Breast epithelium (tissue), 4 donors: Measurements from ENCODE around the gene MRPL47. TPM values are rescaled to one million over a fixed set of nuclear protein-coding genes. Genes with fewer than 3 reads are reported as not detected.

Source experiments
- DNase-seq, 2 donors: peaks; one replicate each; pipeline ENCODE4 v3.0.0-alpha.2; 2019; ENCODE audit warnings: low spot score in 2 of 2
- H3K27ac ChIP-seq, 2 donors: fragments of 200-600 bp; sonication (generic) in 1 of 2; one replicate each; pipeline ENCODE4 v1.5.1; 2016 to 2019; ENCODE audit warnings: mild to moderate bottlenecking in 1 of 2
- H3K27me3 ChIP-seq, 2 donors: fragments of 200-600 bp; sonication (generic) in 1 of 2; one replicate each; pipeline versions ENCODE4 v1.5.1 to v1.6.0; 2017 to 2019; ENCODE audit warnings: control low read depth in 1 of 2, mild to moderate bottlenecking in 1 of 2
- H3K36me3 ChIP-seq: fragments of 200-600 bp; one replicate; pipeline ENCODE4 v1.5.1; 2019
- H3K4me1 ChIP-seq, 2 donors: fragments of 200-600 bp; sonication (generic); one replicate each; pipeline ENCODE4 v1.5.1; 2016 to 2019; ENCODE audit warnings: control low read depth in 1 of 2
- H3K4me3 ChIP-seq, 3 donors: fragments of 200-600 bp; sonication (generic); 1 replicate in 2 of 3; 2 replicates in 1 of 3; pipeline ENCODE4 v1.5.1; 2016 to 2019; ENCODE audit warnings: mild to moderate bottlenecking in 3 of 3, moderate library complexity in 2 of 3
- H3K9me3 ChIP-seq, 2 donors: fragments of 200-600 bp; sonication (generic) in 1 of 2; one replicate each; pipeline ENCODE4 v1.5.1; 2016 to 2019; ENCODE audit warnings: control low read depth in 1 of 2
- POLR2A ChIP-seq: fragments of 450-650 bp; IDR thresholded peaks from one replicate; pipeline ENCODE4 v1.6.1; 2016; ENCODE audit warnings: antibody characterized with exemption, mild to moderate bottlenecking, moderate library complexity
- POLR2AphosphoS5 ChIP-seq, 3 donors: sonication (generic); formaldehyde crosslinking; IDR thresholded peaks; one replicate each; pipeline ENCODE4 v1.6.1; 2017; ENCODE audit warnings: antibody characterized with exemption in 3 of 3
- intact Hi-C: fragments of 100-400 bp; cut with DNase I; formaldehyde crosslinking; loops from one replicate; pipeline ENCODE4 v1.15.1; 2023; ENCODE audit warnings: low total_unique reads
- total RNA-seq, 3 donors: library from RNA; depleted of rRNA; stranded (reverse); fragments of >200 nt; gene quantifications; one replicate each; pipeline ENCODE4 v1.1.0, GENCODE V29; 2016
- TF ChIP-seq, protein P1 (sequence below), 3 donors: fragments of 450-650 bp; IDR thresholded peaks; one replicate each; pipeline ENCODE4 v1.5.1; 2016 to 2017; ENCODE audit warnings: antibody characterized with exemption in 3 of 3, mild to moderate bottlenecking in 3 of 3, moderate library complexity in 3 of 3

MRPL47 gene
- total RNA-seq, 3 donors from 2014 or later, result 21.4 to 28.5 (median 23.4) TPM

DNA sequence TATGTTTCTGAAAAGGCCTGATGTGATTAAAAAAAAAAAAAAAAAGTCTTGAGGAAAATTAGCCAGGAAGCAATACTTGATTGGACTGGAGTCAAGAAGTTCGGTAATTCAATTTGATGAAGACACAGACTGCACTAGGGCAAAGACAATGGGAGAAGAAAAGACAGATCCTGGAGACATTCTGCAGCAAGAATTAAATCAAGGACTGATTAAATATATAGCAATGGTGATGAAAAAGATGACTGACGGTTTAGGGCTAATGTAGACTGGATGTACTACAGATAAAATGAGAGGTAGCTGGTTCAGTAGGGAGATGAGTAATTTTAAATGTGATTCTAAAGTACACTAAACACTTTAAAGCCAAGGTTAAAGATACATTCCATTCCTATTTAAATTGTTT is 13.8 kb downstream of the MRPL47 start:
- no peak overlapping the region for H3K27ac ChIP-seq
- no peak overlapping the region for H3K4me3 ChIP-seq
- intact Hi-C loops, result no loop called here
- no peak for DNase-seq
- H3K4me1 ChIP-seq, result no peaks in the 10 kb centered on the region
- no peaks in the 10 kb centered on the region for H3K9me3 ChIP-seq
- H3K36me3 ChIP-seq, result peaks cover 12% of the 10 kb centered on the region
- no peaks in the 10 kb centered on the region for H3K27me3 ChIP-seq
- TF ChIP-seq POLR2A, result no peak
- TF ChIP-seq, protein P1, sequence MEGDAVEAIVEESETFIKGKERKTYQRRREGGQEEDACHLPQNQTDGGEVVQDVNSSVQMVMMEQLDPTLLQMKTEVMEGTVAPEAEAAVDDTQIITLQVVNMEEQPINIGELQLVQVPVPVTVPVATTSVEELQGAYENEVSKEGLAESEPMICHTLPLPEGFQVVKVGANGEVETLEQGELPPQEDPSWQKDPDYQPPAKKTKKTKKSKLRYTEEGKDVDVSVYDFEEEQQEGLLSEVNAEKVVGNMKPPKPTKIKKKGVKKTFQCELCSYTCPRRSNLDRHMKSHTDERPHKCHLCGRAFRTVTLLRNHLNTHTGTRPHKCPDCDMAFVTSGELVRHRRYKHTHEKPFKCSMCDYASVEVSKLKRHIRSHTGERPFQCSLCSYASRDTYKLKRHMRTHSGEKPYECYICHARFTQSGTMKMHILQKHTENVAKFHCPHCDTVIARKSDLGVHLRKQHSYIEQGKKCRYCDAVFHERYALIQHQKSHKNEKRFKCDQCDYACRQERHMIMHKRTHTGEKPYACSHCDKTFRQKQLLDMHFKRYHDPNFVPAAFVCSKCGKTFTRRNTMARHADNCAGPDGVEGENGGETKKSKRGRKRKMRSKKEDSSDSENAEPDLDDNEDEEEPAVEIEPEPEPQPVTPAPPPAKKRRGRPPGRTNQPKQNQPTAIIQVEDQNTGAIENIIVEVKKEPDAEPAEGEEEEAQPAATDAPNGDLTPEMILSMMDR (IDR thresholded peaks at IDR 0.05), result no peak
- TF ChIP-seq POLR2AphosphoS5 (IDR thresholded peaks at IDR 0.05), result no peak

DNA sequence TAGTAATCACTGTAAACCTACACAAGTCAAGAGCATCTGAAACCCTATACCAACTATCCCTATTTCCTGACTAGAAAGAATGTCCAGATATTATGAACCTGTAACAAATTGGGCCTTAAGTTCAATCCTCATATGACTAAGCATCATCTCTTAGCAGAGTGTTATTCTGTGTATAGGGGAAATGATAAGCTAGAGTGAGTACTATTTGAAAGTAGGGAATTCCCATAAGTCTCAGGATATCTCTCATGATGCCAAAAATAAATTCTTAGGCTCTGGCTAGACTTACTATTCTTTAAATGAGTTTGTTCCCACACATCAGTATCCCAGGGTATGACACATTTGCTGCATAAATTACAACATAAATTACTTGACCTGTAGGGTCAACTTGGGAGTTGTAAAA is 15.3 kb downstream of the MRPL47 start:
- intact Hi-C loops, result no loop called here
- no peak overlapping the region for H3K27ac ChIP-seq
- DNase-seq, result no peak
- H3K27me3 ChIP-seq, result no peaks in the 10 kb centered on the region
- H3K4me3 ChIP-seq, result no peak overlapping the region
- H3K9me3 ChIP-seq, result no peaks in the 10 kb centered on the region
- TF ChIP-seq, protein P1 (IDR thresholded peaks at IDR 0.05), result no peak
- TF ChIP-seq POLR2AphosphoS5 (IDR thresholded peaks at IDR 0.05), result no peak
- no peak for TF ChIP-seq POLR2A
- no peaks in the 10 kb centered on the region for H3K4me1 ChIP-seq
- H3K36me3 ChIP-seq, result peaks cover 12% of the 10 kb centered on the region

DNA sequence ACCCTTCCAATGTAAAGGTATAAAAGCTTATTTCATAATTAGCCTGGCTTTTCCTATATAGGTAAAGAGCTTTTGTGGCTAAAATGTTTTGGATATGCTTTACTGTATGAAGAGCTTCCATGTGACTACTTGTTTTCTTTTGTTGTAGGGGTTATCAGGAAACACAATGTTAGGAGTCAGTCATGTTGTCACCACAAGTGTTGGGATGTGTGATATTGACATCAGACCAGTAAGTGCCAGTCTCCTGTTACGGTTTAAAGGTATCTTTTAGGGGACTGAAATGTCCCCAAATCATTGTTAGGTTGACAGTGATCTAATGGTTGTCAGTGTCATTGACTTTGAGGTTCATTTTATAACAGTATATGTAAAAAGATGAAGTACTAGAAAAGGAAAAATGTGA is 23.4 kb downstream of the MRPL47 start:
- Histone ChIP-seq H3K27ac (no peak overlapping the region), H3K27me3 (no peaks in the 10 kb centered on the region), H3K4me3 (no peak overlapping the region), H3K4me1 (no peaks in the 10 kb centered on the region), H3K36me3 (peaks cover 7% of the 10 kb centered on the region), H3K9me3 (no peaks in the 10 kb centered on the region)
- intact Hi-C loops, result no loop called here
- DNase-seq, result no peak
- TF ChIP-seq POLR2A (no peak), POLR2AphosphoS5 (IDR thresholded peaks at IDR 0.05) (no peak)
- TF ChIP-seq, protein P1 (IDR thresholded peaks at IDR 0.05), result no peak

DNA sequence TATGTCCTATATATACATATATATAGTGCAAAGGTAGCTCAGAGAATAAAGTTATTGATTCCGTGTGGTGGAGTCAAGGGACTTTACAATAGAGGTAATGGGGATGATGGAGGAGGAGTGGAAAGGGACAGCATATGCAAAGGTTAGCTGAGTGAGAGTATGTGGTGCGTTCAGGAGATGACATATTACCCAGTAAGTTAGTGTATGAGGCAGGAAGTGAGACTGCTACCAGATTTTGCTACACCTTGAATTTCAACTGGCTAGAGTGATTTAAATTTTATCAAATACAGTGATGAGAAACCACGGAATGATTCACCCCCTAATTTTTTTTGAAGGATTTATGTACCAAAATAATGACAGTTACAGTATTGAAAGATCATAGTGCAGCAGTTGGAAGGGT is 38.9 kb downstream of the MRPL47 start:
- no peaks in the 10 kb centered on the region for H3K36me3 ChIP-seq
- H3K4me3 ChIP-seq, result no peak overlapping the region
- H3K4me1 ChIP-seq, result peaks cover 0 to 7% of the 10 kb centered on the region in 2 donors
- intact Hi-C loops, result loop anchor here (5.0 kb wide), 1 partner anchor 138 kb away; no protein-coding TSS in a partner anchor
- no peak for DNase-seq
- no peaks in the 10 kb centered on the region for H3K9me3 ChIP-seq
- TF ChIP-seq, protein P1 (IDR thresholded peaks at IDR 0.05), result no peak
- TF ChIP-seq POLR2AphosphoS5 (IDR thresholded peaks at IDR 0.05), result no peak
- no peak for TF ChIP-seq POLR2A
- H3K27me3 ChIP-seq, result no peaks in the 10 kb centered on the region
- no peak overlapping the region for H3K27ac ChIP-seq

DNA sequence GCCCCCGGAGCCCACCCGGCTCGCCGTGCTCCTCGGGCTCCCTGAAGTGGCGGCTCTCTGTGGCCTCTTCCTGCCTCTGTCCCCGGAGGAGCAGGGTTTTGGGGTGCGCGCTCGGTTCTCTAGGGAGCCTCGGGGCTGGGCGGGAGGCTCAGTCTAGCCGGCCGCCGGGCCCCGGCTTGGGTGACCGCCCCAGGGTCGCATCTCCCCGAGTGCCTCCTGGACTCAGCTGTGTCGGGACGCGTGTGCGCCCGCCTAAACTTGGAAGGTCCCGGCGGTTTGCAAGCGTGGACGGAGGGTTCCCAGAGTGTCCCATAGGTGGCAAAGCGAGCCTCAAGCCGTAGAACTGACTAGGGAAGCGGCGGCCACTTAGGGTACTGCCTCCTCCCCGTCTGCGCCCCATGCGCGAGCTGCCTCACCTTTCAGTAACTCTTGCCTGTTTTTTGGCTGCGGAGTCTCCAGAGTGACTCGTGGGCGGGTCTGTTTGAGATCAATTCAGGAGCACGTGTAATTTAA is 41.1 kb downstream of the MRPL47 start:
- H3K27me3 ChIP-seq, result no peaks in the 10 kb centered on the region
- peaks cover 0 to 7% of the 10 kb centered on the region in 2 donors for H3K4me1 ChIP-seq
- no peaks in the 10 kb centered on the region for H3K9me3 ChIP-seq
- peak overlapping the region; percentile 60 to 94 (median 94) for H3K4me3 ChIP-seq
- H3K36me3 ChIP-seq, result no peaks in the 10 kb centered on the region
- TF ChIP-seq POLR2AphosphoS5 (IDR thresholded peaks at IDR 0.05), result no peak
- TF ChIP-seq, protein P1 (IDR thresholded peaks at IDR 0.05), result peak; percentile 72 to 84 (median 73)
- TF ChIP-seq POLR2A, result no peak
- peak; percentile 47 to 71 for DNase-seq
- intact Hi-C loops, result no loop called here
- H3K27ac ChIP-seq, result peak overlapping the region; percentile 89 to 93
